SW480 (cell line): ENCODE results near the gene UBALD1.
A peak's percentile ranks its signal among the peaks of the same experiment; 100 is the strongest.

ENCODE experiments used
- DNase-seq: peaks from one replicate; pipeline ENCODE4 v3.0.0-alpha.2; 2016; ENCODE audit warnings: low spot score

UBALD1 gene

GRCh38 chr16:4614571-4615383, at the start of gene UBALD1:
Gene UBALD1, minus strand, starts transcription at chr16:4614888. Its CDS starts 91 bp downstream, at chr16:4614797.
- DNase-seq = peak; percentile 89

GRCh38 chr16:4663777-4664465, 49.2 kb upstream of the UBALD1 start:
- no peak for DNase-seq

GRCh38 chr16:4663465-4663776, 48.7 kb upstream of the UBALD1 start:
- DNase-seq = no peak

- DNase-seq = peak; percentile 75
These were observed 47.0 kb upstream of the UBALD1 start for GRCh38 chr16:4661661-4662060.

GRCh38 chr16:4660454-4661007, 45.8 kb upstream of the UBALD1 start:
- peak; percentile 87 for DNase-seq

- no peak for DNase-seq
These were observed 45.0 kb upstream of the UBALD1 start for GRCh38 chr16:4659363-4660353.

- DNase-seq = no peak
These were observed 42.3 kb upstream of the UBALD1 start for GRCh38 chr16:4656695-4657686.

GRCh38 chr16:4656221-4656620, 41.5 kb upstream of the UBALD1 start:
- no peak for DNase-seq

- no peak for DNase-seq
These were observed 41.1 kb upstream of the UBALD1 start for GRCh38 chr16:4655801-4656200.

- DNase-seq = no peak
These were observed 40.4 kb upstream of the UBALD1 start for GRCh38 chr16:4654964-4655590.

GRCh38 chr16:4654011-4654963, 39.6 kb upstream of the UBALD1 start:
- no peak for DNase-seq

- DNase-seq = no peak
These were observed 37.9 kb upstream of the UBALD1 start for GRCh38 chr16:4652561-4652960.

GRCh38 chr16:4651827-4652226, 37.1 kb upstream of the UBALD1 start:
- DNase-seq = no peak

- DNase-seq = peak; percentile 57
These were observed 35.9 kb upstream of the UBALD1 start for GRCh38 chr16:4650443-4651074.

GRCh38 chr16:4649744-4650442, 35.2 kb upstream of the UBALD1 start:
- no peak for DNase-seq

- no peak for DNase-seq
These were observed 34.2 kb upstream of the UBALD1 start for GRCh38 chr16:4648917-4649316.

- no peak for DNase-seq
These were observed 32.9 kb upstream of the UBALD1 start for GRCh38 chr16:4647644-4647980.
